ENCODE measurements around the gene SHISA2. TPM values are rescaled to one million over a fixed set of nuclear protein-coding genes. Genes with fewer than 3 reads are reported as not detected.

The SHISA2 gene
- total and polyA plus RNA-seq, 2 of the 8 experiments (the other 6 are each of a cell fraction or from before 2014, with no cell fraction given): 10.2 to 23.8 TPM

- FAIRE-seq (no peak), DNase-seq (ENCODE audit: low read depth in 1 of 2, low spot score in 2 of 2) (no peak)
- no peak overlapping the region for H3K27ac ChIP-seq (ENCODE audit: low read depth, low read length)
- no peak overlapping the region for H2BK5ac ChIP-seq (ENCODE audit: low read depth, low read length)
- peak overlapping the region; percentile 70; the same call in 1 of the 2 replicates for H4K8ac ChIP-seq (ENCODE audit: extremely low read depth, insufficient read depth, low read length)
- peak overlapping the region; percentile 72; the same call in 1 of the 2 replicates for H3K18ac ChIP-seq (ENCODE audit: extremely low read depth, low read length)
- peaks cover 18% of the 10 kb centered on the region; the same call in 1 of the 2 replicates for H3K23me2 ChIP-seq (ENCODE audit: low read depth, low read length)
- H3K4me1 ChIP-seq (replicated peaks in 1 of 4; ENCODE audit: control insufficient read depth in 3 of 4, insufficient read depth in 4 of 4, low read length in 3 of 4): peaks cover 2 to 3% (median 2%) of the 10 kb centered on the region in 4 experiments; a peak in 4 of 7 replicates
- H2BK20ac ChIP-seq (ENCODE audit: low read length): no peak overlapping the region
- H3K14ac ChIP-seq (ENCODE audit: insufficient read length): no peak overlapping the region
- H3K79me1 ChIP-seq (ENCODE audit: low read depth, low read length): no peaks in the 10 kb centered on the region
- no peak overlapping the region for H4K5ac ChIP-seq (ENCODE audit: insufficient read length, low read depth, low read length)
- no peak overlapping the region for H4K91ac ChIP-seq (replicated peaks; ENCODE audit: insufficient read length, low read length)
- peak overlapping the region; percentile 32 to 68 (median 55) for H3K4me3 ChIP-seq (ENCODE audit: extremely low read depth in 1 of 4, insufficient read depth in 2 of 4, low read depth in 3 of 4, low read length in 4 of 4)
- ChIA-PET POLR2A (ENCODE audit: partially characterized antibody) (interaction anchor here (0.6 to 2.6 kb wide), 23 partner anchors 10 to 373 kb away, joined by 3 to 8 read pairs (median 3); no protein-coding TSS in a partner anchor), CTCF (ENCODE audit: partially characterized antibody) (interaction anchor here (1.0 kb wide), 2 partner anchors 14 to 366 kb away, joined by 3 read pairs; no protein-coding TSS in a partner anchor)
- no peak overlapping the region for H2BK12ac ChIP-seq (ENCODE audit: low read depth, low read length)
- no peaks in the 10 kb centered on the region for H3K9me3 ChIP-seq (ENCODE audit: insufficient read depth in 2 of 2, low read depth in 1 of 2, low read length in 1 of 2)
- no peak overlapping the region for H2BK120ac ChIP-seq (replicated peaks; ENCODE audit: low read depth, low read length)
- 3% methylated on average over 30 of the region's 45 CpGs; no CpG with 5 or more reads in 1 of the 2 experiments for WGBS, 2 experiments (ENCODE audit: extremely low coverage in 1 of 2, insufficient coverage in 1 of 2, insufficient read length in 1 of 2, insufficient replicate concordance in 2 of 2, low coverage in 1 of 2, low lambda C conversion rate in 2 of 2, missing lambda C conversion rate in 1 of 2)
- peaks cover 0 to 7% (median 4%) of the 10 kb centered on the region in 4 experiments; a peak in 5 of 8 replicates for H3K36me3 ChIP-seq (ENCODE audit: control insufficient read depth in 2 of 4, insufficient read depth in 4 of 4, low read length in 3 of 4)
- H2AFZ ChIP-seq (ENCODE audit: low read length): no peak overlapping the region
- no peak overlapping the region for H3K23ac ChIP-seq (ENCODE audit: insufficient read length)
- H3K56ac ChIP-seq (replicated peaks; ENCODE audit: insufficient read length, low read depth, low read length): no peak overlapping the region
- H2BK15ac ChIP-seq (ENCODE audit: low read length): no peak overlapping the region
- H3K79me2 ChIP-seq (ENCODE audit: control insufficient read depth in 1 of 2, insufficient read depth in 2 of 2, low read length in 2 of 2): peaks cover 0 to 9% of the 10 kb centered on the region in 2 experiments; a peak in 1 of 4 replicates
- peaks cover 9 to 45% (median 23%) of the 10 kb centered on the region in 4 experiments for H3K27me3 ChIP-seq (replicated peaks in 1 of 4; ENCODE audit: control insufficient read depth in 3 of 4, extremely low read depth in 1 of 4, insufficient read depth in 3 of 4, low read length in 3 of 4)
- H4K20me1 ChIP-seq (replicated peaks in 1 of 2; ENCODE audit: control insufficient read depth in 1 of 2, insufficient read depth in 2 of 2, low read length in 2 of 2): peaks cover 2 to 5% of the 10 kb centered on the region in 2 experiments
- H2AK5ac ChIP-seq (ENCODE audit: low read depth, low read length): no peak overlapping the region
- peak overlapping the region in 3 of 4 experiments; percentile 16 to 78 (median 25); a peak in 3 of 7 replicates for H3K9ac ChIP-seq (replicated peaks in 1 of 4; ENCODE audit: extremely low read depth in 1 of 4, low read depth in 3 of 4, low read length in 3 of 4)
- peak overlapping the region; percentile 74 to 84 for H3K4me2 ChIP-seq (ENCODE audit: insufficient read depth in 1 of 2, low read depth in 2 of 2, low read length in 2 of 2)
- no peak overlapping the region for H3K4ac ChIP-seq (replicated peaks; ENCODE audit: insufficient read length, low read depth, low read length)
- TF ChIP-seq CBX5 (IDR thresholded peaks at IDR 0.05; ENCODE audit: low read depth, low read length): no peak
- no peak; the same call in 1 of the 2 replicates for TF ChIP-seq POLR2AphosphoS5 (IDR thresholded peaks at IDR 0.05; ENCODE audit: low read depth, low read length)
- TF ChIP-seq YY1 (IDR thresholded peaks at IDR 0.05; ENCODE audit: low read depth, low read length): no peak
- TF ChIP-seq BACH1 (IDR thresholded peaks at IDR 0.05; ENCODE audit: low read length): no peak
- TF ChIP-seq, protein P1, sequence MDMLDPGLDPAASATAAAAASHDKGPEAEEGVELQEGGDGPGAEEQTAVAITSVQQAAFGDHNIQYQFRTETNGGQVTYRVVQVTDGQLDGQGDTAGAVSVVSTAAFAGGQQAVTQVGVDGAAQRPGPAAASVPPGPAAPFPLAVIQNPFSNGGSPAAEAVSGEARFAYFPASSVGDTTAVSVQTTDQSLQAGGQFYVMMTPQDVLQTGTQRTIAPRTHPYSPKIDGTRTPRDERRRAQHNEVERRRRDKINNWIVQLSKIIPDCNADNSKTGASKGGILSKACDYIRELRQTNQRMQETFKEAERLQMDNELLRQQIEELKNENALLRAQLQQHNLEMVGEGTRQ (IDR thresholded peaks at IDR 0.05; ENCODE audit: low read length): no peak
- no peak for TF ChIP-seq PHF8 (conservative IDR thresholded peaks at IDR 0.05; ENCODE audit: low read depth, low read length)
- TF ChIP-seq SIRT6 (IDR thresholded peaks at IDR 0.05; ENCODE audit: low read length): no peak
- peak; percentile 46; the same call in 1 of the 2 replicates for TF ChIP-seq SUZ12 (IDR thresholded peaks at IDR 0.05; ENCODE audit: low read length)
- no peak for TF ChIP-seq SP2 (IDR thresholded peaks at IDR 0.05; ENCODE audit: low read length)
- no peak for TF ChIP-seq ZNF274 (IDR thresholded peaks at IDR 0.05; ENCODE audit: borderline replicate concordance, extremely low read depth, low read length)
- no peak for TF ChIP-seq CEBPB (IDR thresholded peaks at IDR 0.05; ENCODE audit: low read depth, low read length)
- TF ChIP-seq CHD2 (IDR thresholded peaks at IDR 0.05; ENCODE audit: low read length): no peak
- peak; percentile 48 for TF ChIP-seq RNF2 (IDR thresholded peaks at IDR 0.05; ENCODE audit: borderline replicate concordance, low read depth, low read length, missing control alignments, poor library complexity, severe bottlenecking)
Observed at GRCh38 chr13:26051231-26051656, 572 bp downstream of the SHISA2 start.
